Heart right ventricle (tissue), 16 donors: Measurements from ENCODE around the gene ZNF239. TPM values are rescaled to one million over a fixed set of nuclear protein-coding genes. Genes with fewer than 3 reads are reported as not detected.
"Not testable (repeated sequence)": the region's sequence is repeated elsewhere in the genome, so short reads cannot be mapped to it uniquely, and the experiment has no call there.

Experiments
- ATAC-seq, 8 donors: fragments of 200-7000 bp; cut with Tn5 transposase; one replicate each; pipeline ENCODE4 v1.9.1; 2020; ENCODE audit warnings: mild to moderate bottlenecking in 8 of 8, moderate library complexity in 8 of 8, moderate number of reproducible peaks in 1 of 8
- DNase-seq, 2 donors: peaks; one replicate each; pipeline ENCODE4 v3.0.0-alpha.2; 2020
- H3K27ac ChIP-seq, 10 donors: fragments of 200-600 bp; sonication (generic) in 2 of 10; one replicate each; pipeline versions ENCODE4 v1.5.0 to v1.8.0; 2020 to 2022; ENCODE audit warnings: mild to moderate bottlenecking in 3 of 10
- H3K27me3 ChIP-seq, 7 donors: fragments of 200-600 bp; one replicate each; pipeline ENCODE4 v1.8.0; 2021 to 2022; ENCODE audit warnings: mild to moderate bottlenecking in 2 of 7
- H3K36me3 ChIP-seq, 9 donors: fragments of 200-600 bp; sonication (generic) in 1 of 9; one replicate each; pipeline versions ENCODE4 v1.5.0 to v1.8.0; 2020 to 2022; ENCODE audit warnings: mild to moderate bottlenecking in 2 of 9
- H3K4me1 ChIP-seq, 9 donors: fragments of 200-600 bp; sonication (generic) in 1 of 9; one replicate each; pipeline versions ENCODE4 v1.5.0 to v1.8.0; 2020 to 2022; ENCODE audit warnings: mild to moderate bottlenecking in 4 of 9
- H3K4me3 ChIP-seq, 10 donors: fragments of 200-600 bp; sonication (generic) in 2 of 10; one replicate each; pipeline versions ENCODE4 v1.5.0 to v1.8.0; 2020 to 2022; ENCODE audit warnings: mild to moderate bottlenecking in 7 of 10, moderate library complexity in 2 of 10
- H3K9me3 ChIP-seq, 11 donors: fragments of 200-600 bp in 10 of 11; sonication (generic) in 2 of 11; one replicate each; pipeline versions ENCODE4 v1.5.0 to v1.8.0; 2013 to 2022; ENCODE audit warnings: mild to moderate bottlenecking in 2 of 11, control low read depth in 1 of 11, moderate library complexity in 1 of 11
- WGBS, 2 donors: extraction: QIAGEN DNeasy Blood & Tissue Kit; methylation state at CpG; one replicate each; pipeline ENCODE4 v1.1.7; 2013; ENCODE audit warnings: inconsistent platforms in 1 of 2; 5-methylcytosine and 5-hydroxymethylcytosine counted together
- intact Hi-C, 10 donors: fragments of 100-400 bp; cut with DNase I; formaldehyde crosslinking; loops; one replicate each; pipeline versions ENCODE4 v1.11.1 to v1.14.2; 2022
- polyA plus RNA-seq, 2 donors: library from polyadenylated mRNA; stranded (reverse); fragments of 200-250 nt; gene quantifications; one replicate each; pipeline ENCODE4 v1.2.3, GENCODE V29; 2013
- total RNA-seq, 10 donors: library from RNA; stranded (reverse); fragmentation: NEBNext Ultra II Directional in 3 of 10; extraction: Animal tissue kit (Norgen Biotek cat#: 25700) in 3 of 10; gene quantifications; one replicate each; pipeline versions ENCODE4 v1.2.1 to v1.2.4, GENCODE V29; 2021 to 2023
- TF ChIP-seq, protein P1 (sequence below), 9 donors: fragments of 200-600 bp; sonication (generic) in 2 of 9; IDR thresholded peaks; one replicate each; pipeline versions ENCODE4 v1.5.0 to v1.8.0; 2021 to 2022; ENCODE audit warnings: antibody characterized with exemption in 9 of 9, mild to moderate bottlenecking in 5 of 9, moderate library complexity in 1 of 9
- donor health status: Arrhythmogenic right ventricular cardiomyopathy.
- donor health status: ischemic (EF 13 %, LVEDD 7.1; RV severe dilation, severe dysfunction).
- donor health status: healthy with polysubstance abuse.
- donor health status: DM: no; HTN: yes; CAD: no.
- donor health status: DM: no; HTN: no; CAD: no.
- donor health status: ischemic (EF 25% LVEDD 6.9; RV normal size, moderate dysfunction).
- donor health status: ischemic (EF 25% LVEDD 5.7; RV mildly dilated, moderate dysfunction).
- donor health status: healthy.
- donor health status: DM: yes; HTN: yes; CAD: no.
- donor health status: Ischemic cardiomyopathy.
- donor health status: ischemic (EF 35%, LVEDD 5.7; RV mildly dilated, moderate dysfunction).
- donor health status: nonischemic (EF 11% LVEDD 7.7; RV severe dilation, severe dysfunction).
- donor health status: DM: yes; HTN: yes; CAD: no.
- donor health status: PGD.
- donor health status: ischemic (EF 29% LVEDD 5.4; RV normal size, mild dysfunction).
- donor health status: nonischemic (EF 23%, LVEDD 6.1; RV moderate dilation, normal function).

Gene ZNF239
- total and polyA plus RNA-seq, 12 donors, result 0.66 to 2.5 (median 1.5) TPM

DNA sequence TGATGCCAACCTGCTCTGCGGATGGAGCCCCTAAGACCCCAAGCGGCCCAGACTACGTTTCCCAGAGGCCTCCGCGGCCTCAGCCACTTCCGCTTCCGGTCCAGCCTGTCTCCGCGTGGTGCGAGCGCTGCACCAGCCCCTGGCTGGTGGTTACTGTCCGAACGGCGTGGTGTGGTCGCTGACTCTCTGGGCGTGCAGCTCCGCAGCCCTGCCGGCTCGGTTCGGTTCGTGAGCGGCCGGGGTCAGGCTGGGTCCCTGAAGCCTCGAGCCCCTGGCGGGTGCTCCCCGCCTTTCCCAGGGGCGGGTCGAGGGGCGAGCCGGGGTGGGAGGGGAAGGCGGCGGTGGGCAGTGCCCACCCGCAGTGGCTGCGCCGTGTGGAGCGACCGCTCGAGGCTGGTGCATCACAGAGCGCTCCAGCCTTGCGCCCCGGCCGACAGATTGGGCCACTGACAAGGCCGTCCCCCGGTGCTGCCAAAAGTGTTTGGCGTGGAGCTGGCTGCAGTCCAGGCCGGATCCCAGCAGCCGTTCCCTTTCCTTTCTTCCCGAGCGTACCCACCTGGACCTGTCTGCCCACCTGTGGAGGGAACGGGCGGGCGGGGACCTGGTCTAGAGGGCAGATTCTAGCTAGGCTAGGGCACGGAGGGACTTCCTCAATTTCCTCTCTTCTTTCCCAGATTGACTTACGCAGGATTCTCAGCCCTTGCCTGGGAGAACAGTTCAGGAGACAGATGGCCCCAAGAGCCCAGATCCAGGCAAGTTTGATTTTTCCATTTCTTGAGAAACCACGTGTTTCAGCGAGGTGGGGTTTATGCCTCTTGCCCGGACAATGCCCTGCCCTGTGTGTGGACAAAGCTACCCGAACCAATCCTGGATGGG, 32.1 kb upstream of the ZNF239 start, which contains the start of gene ZNF485:
Gene ZNF485, plus strand, starts transcription at position 116 of the 876 bp plus-strand sequence. Its CDS starts 613 bp downstream, at position 729.
- intact Hi-C loops, result no loop called here

DNA sequence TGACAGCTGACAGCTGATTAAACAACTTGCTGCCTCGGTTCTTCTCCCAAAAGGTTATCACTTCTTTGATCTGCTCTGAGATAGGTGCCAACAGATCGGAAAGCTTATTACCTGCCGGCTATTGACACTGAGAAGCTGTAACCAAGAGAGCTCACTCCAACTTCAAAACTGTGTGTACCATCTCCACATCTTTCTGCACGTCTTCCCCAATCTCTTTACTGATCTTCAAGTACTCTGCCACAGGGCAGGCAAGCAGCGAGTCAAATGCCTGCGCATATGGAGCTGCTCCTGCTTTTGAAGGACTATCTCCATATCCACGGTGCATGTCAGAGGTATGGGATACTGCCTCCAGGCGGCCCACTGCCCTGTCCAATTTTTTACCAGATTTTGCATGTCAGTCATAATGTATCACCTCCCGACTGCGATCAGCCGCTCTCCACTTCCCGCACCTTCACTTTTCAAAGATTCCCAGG, 31.5 kb upstream of the ZNF239 start:
- peak in 7 of 8 donors; percentile 17 to 40 (median 36) for ATAC-seq
- no peaks in the 10 kb centered on the region for H3K9me3 ChIP-seq
- H3K4me1 ChIP-seq, result peaks cover 0 to 16% (median 8%) of the 10 kb centered on the region in 9 donors
- intact Hi-C loops, result no loop called here
- TF ChIP-seq, protein P1, sequence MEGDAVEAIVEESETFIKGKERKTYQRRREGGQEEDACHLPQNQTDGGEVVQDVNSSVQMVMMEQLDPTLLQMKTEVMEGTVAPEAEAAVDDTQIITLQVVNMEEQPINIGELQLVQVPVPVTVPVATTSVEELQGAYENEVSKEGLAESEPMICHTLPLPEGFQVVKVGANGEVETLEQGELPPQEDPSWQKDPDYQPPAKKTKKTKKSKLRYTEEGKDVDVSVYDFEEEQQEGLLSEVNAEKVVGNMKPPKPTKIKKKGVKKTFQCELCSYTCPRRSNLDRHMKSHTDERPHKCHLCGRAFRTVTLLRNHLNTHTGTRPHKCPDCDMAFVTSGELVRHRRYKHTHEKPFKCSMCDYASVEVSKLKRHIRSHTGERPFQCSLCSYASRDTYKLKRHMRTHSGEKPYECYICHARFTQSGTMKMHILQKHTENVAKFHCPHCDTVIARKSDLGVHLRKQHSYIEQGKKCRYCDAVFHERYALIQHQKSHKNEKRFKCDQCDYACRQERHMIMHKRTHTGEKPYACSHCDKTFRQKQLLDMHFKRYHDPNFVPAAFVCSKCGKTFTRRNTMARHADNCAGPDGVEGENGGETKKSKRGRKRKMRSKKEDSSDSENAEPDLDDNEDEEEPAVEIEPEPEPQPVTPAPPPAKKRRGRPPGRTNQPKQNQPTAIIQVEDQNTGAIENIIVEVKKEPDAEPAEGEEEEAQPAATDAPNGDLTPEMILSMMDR (IDR thresholded peaks at IDR 0.05), result no peak
- WGBS, 2 donors, result 47 to 51% methylated on average over 12 of the region's 12 CpGs
- peak overlapping the region in 1 of 10 donors; percentile 14 for H3K27ac ChIP-seq
- H3K4me3 ChIP-seq, result peak overlapping the region; percentile 69 to 98 (median 90)
- peaks cover 0 to 16% (median 0%) of the 10 kb centered on the region in 9 donors for H3K36me3 ChIP-seq
- H3K27me3 ChIP-seq, result no peaks in the 10 kb centered on the region
- no peak for DNase-seq

More for the DNA sequence above, 32.1 kb upstream of the ZNF239 start, which contains the start of gene ZNF485:
- H3K36me3 ChIP-seq, result peaks cover 0 to 23% (median 0%) of the 10 kb centered on the region in 9 donors
- peaks cover 0 to 3% (median 0%) of the 10 kb centered on the region in 11 donors for H3K9me3 ChIP-seq
- H3K4me3 ChIP-seq, result peak within 1 kb of the TSS; percentile 69 to 98 (median 90)
- TF ChIP-seq, protein P1 (IDR thresholded peaks at IDR 0.05), result peak in 2 of 9 donors; percentile 19 to 37
- peaks cover 0 to 16% (median 8%) of the 10 kb centered on the region in 9 donors for H3K4me1 ChIP-seq
- WGBS, 2 donors, result 3 to 5% methylated on average over 55 to 58 of the region's 58 CpGs
- ATAC-seq, result peak; percentile 94 to 98 (median 96)
- H3K27me3 ChIP-seq, result no peaks in the 10 kb centered on the region
- peak; percentile 70 to 80 for DNase-seq
- peak within 1 kb of the TSS in 8 of 10 donors; percentile 14 to 81 (median 70) for H3K27ac ChIP-seq

DNA sequence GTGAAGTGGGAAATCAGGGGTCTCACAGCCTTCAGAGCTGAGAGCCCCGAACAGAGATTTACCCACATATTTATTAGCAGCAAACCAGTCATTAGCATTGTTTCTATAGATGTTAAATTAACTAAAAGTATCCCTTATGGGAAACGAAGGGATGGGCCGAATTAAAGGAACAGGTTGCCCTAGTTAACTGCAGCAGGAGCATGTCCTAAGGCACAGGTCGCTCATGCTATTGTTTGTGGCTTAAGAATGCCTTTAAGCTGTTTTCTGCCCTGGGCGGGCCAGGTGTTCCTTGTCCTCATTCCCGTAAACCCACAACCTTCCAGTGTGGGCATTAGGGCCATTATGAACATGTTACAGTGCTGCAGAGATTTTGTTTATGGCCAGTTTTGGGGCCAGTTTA, 27.2 kb upstream of the ZNF239 start:
- H3K4me1 ChIP-seq, result peaks cover 0 to 12% (median 7%) of the 10 kb centered on the region in 9 donors
- H3K27ac ChIP-seq, H3K9me3 ChIP-seq, H3K4me3 ChIP-seq, H3K36me3 ChIP-seq, H3K27me3 ChIP-seq, DNase-seq, ATAC-seq, intact Hi-C loops: not testable (repeated sequence)
- WGBS, 2 donors, result 90 to 91% methylated on average over 6 of the region's 6 CpGs

DNA sequence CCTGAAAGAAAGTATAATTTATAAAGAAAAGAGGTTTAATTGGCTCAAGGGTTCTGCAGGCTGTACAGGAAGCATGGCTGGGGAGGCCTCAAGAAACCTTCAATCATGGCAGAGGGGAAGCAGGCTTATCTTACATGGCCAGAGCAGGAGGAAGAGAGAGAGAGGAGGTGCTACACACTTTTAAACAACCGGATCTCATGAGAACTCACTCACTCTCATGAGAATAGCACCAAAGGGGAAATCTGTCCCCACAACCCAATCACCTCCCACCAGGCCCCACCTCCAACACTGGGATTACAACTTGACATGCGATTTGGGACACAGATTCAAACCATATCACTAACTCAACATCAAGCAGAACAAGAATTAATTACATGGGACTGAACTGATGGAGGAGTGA, 24.9 kb upstream of the ZNF239 start:
- Histone ChIP-seq H3K4me3 (no peak overlapping the region), H3K4me1 (peaks cover 0 to 25% (median 20%) of the 10 kb centered on the region in 9 donors), H3K36me3 (no peaks in the 10 kb centered on the region), H3K27ac (no peak overlapping the region), H3K9me3 (no peaks in the 10 kb centered on the region), H3K27me3 (no peaks in the 10 kb centered on the region)
- intact Hi-C loops, result no loop called here
- TF ChIP-seq, protein P1 (IDR thresholded peaks at IDR 0.05), result no peak
- WGBS, 2 donors, result 60 to 71% methylated on average over 2 of the region's 2 CpGs
- no peak for DNase-seq
- no peak for ATAC-seq
